HepG2 (cell line): ENCODE results near the gene OSBPL2. TPM values are rescaled to one million over a fixed set of nuclear protein-coding genes. Genes with fewer than 3 reads are reported as not detected.

Experiments
- AGO2 ChIP-seq: fragments of 200-400 bp; formaldehyde crosslinking; optimal IDR thresholded peaks from 2 replicates; pipeline ENCODE3; 2017; ENCODE audit warnings: mild to moderate bottlenecking, low read depth, low read length, moderate library complexity
- RBFOX2 ChIP-seq: fragments of 200-400 bp; formaldehyde crosslinking; IDR thresholded peaks from 2 replicates; pipeline ENCODE4 v1.6.1; 2017; ENCODE audit warnings: low read depth, mild to moderate bottlenecking, low read length
- SYNCRIP ChIP-seq: fragments of 200-400 bp; formaldehyde crosslinking; IDR thresholded peaks from 2 replicates; pipeline ENCODE4 v1.6.1; 2018; ENCODE audit warnings: mild to moderate bottlenecking, low read depth, low read length; ENCODE audit not compliant: insufficient read depth
- ZNF790 ChIP-seq: sonication (generic); formaldehyde crosslinking; IDR thresholded peaks from 2 replicates; pipeline ENCODE4 v1.8.0; 2022; ENCODE audit warnings: missing genetic modification reagents, mild to moderate bottlenecking, borderline replicate concordance
- polyA plus RNA-seq, 8 experiments: library from polyadenylated mRNA; depleted of rRNA in 3 of 8; stranded (reverse) in 7 of 8; unstranded in 1 of 8; fragments of >200 nt; fragmentation: Illumina TruSeq in 4 of 8; extraction: Trizol in 4 of 8; gene quantifications; 2 replicates each; pipeline versions ENCODE4 v1.2.1 to v1.2.3, GENCODE V29; 2011 to 2016; ENCODE audit warnings: low read depth in 4 of 8, missing spikeins in 1 of 8, mixed read lengths in 1 of 8; ENCODE audit not compliant: insufficient read depth in 1 of 8
- total RNA-seq, 5 experiments: library from RNA; depleted of rRNA; stranded (reverse); fragments of >200 nt; fragmentation: Illumina TruSeq; extraction: Trizol; gene quantifications; 2 replicates each; pipeline ENCODE4 v1.2.3, GENCODE V29; 2016; ENCODE audit warnings: low read depth in 1 of 5
- TF ChIP-seq, protein P1 (sequence below): sonication (generic); formaldehyde crosslinking; IDR thresholded peaks from 2 replicates; pipeline ENCODE4 v1.5.0; 2020; ENCODE audit warnings: mild to moderate bottlenecking, missing genetic modification reagents
- TF ChIP-seq, protein P2 (sequence below): sonication (generic); formaldehyde crosslinking; IDR thresholded peaks from 2 replicates; pipeline ENCODE4 v1.5.0; 2020; ENCODE audit warnings: mild to moderate bottlenecking, missing genetic modification reagents, moderate library complexity

The OSBPL2 gene
- total and polyA plus RNA-seq, 2 of the 13 experiments (the other 11 are each of a cell fraction or from before 2014, with no cell fraction given): 18.5 to 37.4 TPM

DNA sequence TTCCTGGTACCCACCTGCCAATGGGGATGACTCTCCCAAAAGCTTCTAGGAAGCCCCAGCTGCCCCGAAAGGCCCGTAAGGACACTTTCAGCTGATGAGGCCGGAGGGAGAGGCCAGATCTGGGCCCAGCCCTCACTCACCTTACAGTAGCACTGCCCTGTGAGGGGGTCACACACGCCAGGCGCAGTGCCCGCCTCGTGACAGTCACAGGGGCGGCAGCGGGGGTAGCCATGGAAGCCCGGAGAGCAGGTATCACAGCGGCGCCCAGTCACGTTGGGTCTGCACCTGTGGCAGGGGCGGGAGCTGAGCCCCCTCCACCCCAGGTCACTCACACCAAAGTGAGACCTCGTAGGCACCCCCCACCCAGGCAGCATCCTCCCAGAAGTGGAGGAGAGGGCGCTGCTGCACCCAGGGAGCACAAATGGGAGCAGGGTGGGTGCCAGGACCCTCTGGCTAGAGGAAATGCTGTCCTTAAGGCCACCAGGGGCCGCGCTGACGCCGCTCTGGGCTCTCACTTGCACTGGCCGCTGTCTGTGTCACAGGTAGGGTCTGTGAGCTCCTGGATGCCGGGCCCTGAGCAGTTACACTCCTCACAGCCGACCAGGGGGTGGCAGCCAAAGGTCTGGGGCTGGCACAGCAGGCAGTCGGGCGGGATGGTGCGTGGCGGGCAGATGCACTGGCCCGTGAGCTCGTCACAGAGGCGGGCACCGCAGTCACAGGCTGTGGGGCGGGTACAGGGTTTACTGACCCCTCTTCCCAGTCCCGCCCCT lies 89.6 kb downstream of the OSBPL2 start (continued):
- TF ChIP-seq, protein P1, sequence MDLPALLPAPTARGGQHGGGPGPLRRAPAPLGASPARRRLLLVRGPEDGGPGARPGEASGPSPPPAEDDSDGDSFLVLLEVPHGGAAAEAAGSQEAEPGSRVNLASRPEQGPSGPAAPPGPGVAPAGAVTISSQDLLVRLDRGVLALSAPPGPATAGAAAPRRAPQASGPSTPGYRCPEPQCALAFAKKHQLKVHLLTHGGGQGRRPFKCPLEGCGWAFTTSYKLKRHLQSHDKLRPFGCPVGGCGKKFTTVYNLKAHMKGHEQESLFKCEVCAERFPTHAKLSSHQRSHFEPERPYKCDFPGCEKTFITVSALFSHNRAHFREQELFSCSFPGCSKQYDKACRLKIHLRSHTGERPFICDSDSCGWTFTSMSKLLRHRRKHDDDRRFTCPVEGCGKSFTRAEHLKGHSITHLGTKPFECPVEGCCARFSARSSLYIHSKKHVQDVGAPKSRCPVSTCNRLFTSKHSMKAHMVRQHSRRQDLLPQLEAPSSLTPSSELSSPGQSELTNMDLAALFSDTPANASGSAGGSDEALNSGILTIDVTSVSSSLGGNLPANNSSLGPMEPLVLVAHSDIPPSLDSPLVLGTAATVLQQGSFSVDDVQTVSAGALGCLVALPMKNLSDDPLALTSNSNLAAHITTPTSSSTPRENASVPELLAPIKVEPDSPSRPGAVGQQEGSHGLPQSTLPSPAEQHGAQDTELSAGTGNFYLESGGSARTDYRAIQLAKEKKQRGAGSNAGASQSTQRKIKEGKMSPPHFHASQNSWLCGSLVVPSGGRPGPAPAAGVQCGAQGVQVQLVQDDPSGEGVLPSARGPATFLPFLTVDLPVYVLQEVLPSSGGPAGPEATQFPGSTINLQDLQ: no peak
- TF ChIP-seq RBFOX2 (peak; percentile 11; the same call in 1 of the 2 replicates), SYNCRIP (no peak), AGO2 (peak; percentile 68), ZNF790 (CRISPR knock-in tag) (no peak)
- TF ChIP-seq, protein P2, sequence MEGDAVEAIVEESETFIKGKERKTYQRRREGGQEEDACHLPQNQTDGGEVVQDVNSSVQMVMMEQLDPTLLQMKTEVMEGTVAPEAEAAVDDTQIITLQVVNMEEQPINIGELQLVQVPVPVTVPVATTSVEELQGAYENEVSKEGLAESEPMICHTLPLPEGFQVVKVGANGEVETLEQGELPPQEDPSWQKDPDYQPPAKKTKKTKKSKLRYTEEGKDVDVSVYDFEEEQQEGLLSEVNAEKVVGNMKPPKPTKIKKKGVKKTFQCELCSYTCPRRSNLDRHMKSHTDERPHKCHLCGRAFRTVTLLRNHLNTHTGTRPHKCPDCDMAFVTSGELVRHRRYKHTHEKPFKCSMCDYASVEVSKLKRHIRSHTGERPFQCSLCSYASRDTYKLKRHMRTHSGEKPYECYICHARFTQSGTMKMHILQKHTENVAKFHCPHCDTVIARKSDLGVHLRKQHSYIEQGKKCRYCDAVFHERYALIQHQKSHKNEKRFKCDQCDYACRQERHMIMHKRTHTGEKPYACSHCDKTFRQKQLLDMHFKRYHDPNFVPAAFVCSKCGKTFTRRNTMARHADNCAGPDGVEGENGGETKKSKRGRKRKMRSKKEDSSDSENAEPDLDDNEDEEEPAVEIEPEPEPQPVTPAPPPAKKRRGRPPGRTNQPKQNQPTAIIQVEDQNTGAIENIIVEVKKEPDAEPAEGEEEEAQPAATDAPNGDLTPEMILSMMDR (CRISPR knock-in tag): peak; percentile 26; the same call in 1 of the 2 replicates
- TF ChIP-seq, all 625 proteins: peak for 8
